IMR-90 (cell line): ENCODE results near the gene SNTG2. TPM values are rescaled to one million over a fixed set of nuclear protein-coding genes. Genes with fewer than 3 reads are reported as not detected.

ENCODE experiments used
- ATAC-seq: fragments of 200-7000 bp; cut with Tn5 transposase; 2 replicates; pipeline ENCODE4 v1.9.1; 2020; ENCODE audit warnings: low read depth, mild to moderate bottlenecking, moderate library complexity
- BruUV-seq: library from RNA; stranded (reverse); fragments of 400-500 nt; replicated peaks from 2 replicates; lab custom pipeline; 2021; lab: Mats Ljungman, UMichigan
- CTCF ChIA-PET: fragments of 300-600 bp; formaldehyde crosslinking; extraction: SDS; loops from one replicate; lab custom pipeline; 2021; ENCODE audit warnings: antibody characterized with exemption; lab: Yijun Ruan, JAX
- POLR2A ChIA-PET: fragments of 300-600 bp; sonication (Branson Sonifier 250); formaldehyde crosslinking; loops from one replicate; lab custom pipeline; 2022; ENCODE audit warnings: antibody characterized with exemption; ENCODE audit not compliant: unreplicated experiment; lab: Charles Lee
- DNase-seq: peaks from one replicate; pipeline ENCODE4 v3.0.0; 2013
- H2AFZ ChIP-seq: replicated peaks from 2 replicates; pipeline ENCODE3; 2013; ENCODE audit warnings: low read length, mild to moderate bottlenecking; ENCODE audit not compliant: poor library complexity
- H2AK5ac ChIP-seq: 2 replicates; pipeline ENCODE4 v1.6.1; 2013; ENCODE audit warnings: low read depth, low read length, inconsistent platforms
- H2AK9ac ChIP-seq: replicated peaks from 2 replicates; pipeline ENCODE3; 2013; ENCODE audit warnings: mild to moderate bottlenecking, low read depth, low read length, moderate library complexity; ENCODE audit not compliant: poor library complexity
- H2BK120ac ChIP-seq: 2 replicates; pipeline ENCODE4 v1.6.1; 2013; ENCODE audit warnings: low read depth, low read length, inconsistent platforms
- H2BK15ac ChIP-seq: 3 replicates; pipeline ENCODE4 v1.6.1; 2013; ENCODE audit warnings: low read depth, low read length, inconsistent platforms
- H2BK20ac ChIP-seq: 2 replicates; pipeline ENCODE4 v1.6.1; 2013; ENCODE audit warnings: low read depth, mild to moderate bottlenecking, inconsistent platforms, low read length, moderate library complexity
- H2BK5ac ChIP-seq: 2 replicates; pipeline ENCODE4 v1.6.1; 2013; ENCODE audit warnings: mild to moderate bottlenecking, low read depth, low read length, inconsistent platforms; ENCODE audit not compliant: poor library complexity, severe bottlenecking
- H3K14ac ChIP-seq: replicated peaks from 2 replicates; pipeline ENCODE4 v1.6.1; 2013; ENCODE audit warnings: low read depth, low read length, inconsistent platforms
- H3K18ac ChIP-seq: 2 replicates; pipeline ENCODE4 v1.6.1; 2013; ENCODE audit warnings: low read depth, low read length, control low read depth
- H3K23ac ChIP-seq: 2 replicates; pipeline ENCODE4 v1.6.1; 2013; ENCODE audit warnings: low read depth, low read length, inconsistent platforms
- H3K27ac ChIP-seq: 2 replicates; pipeline ENCODE4 v1.5.1; 2013; ENCODE audit warnings: mild to moderate bottlenecking, control low read depth, low read length; ENCODE audit not compliant: insufficient read depth
- H3K27me3 ChIP-seq: 2 replicates; pipeline ENCODE4 v1.6.1; 2013; ENCODE audit warnings: low read length; ENCODE audit not compliant: control insufficient read depth, insufficient read depth
- H3K36me3 ChIP-seq: 2 replicates; pipeline ENCODE4 v1.6.1; 2013; ENCODE audit warnings: low read length, mixed read lengths; ENCODE audit not compliant: control insufficient read depth, insufficient read depth
- H3K4ac ChIP-seq: 2 replicates; pipeline ENCODE4 v1.6.1; 2013; ENCODE audit warnings: low read depth, low read length, inconsistent platforms
- H3K4me1 ChIP-seq: 2 replicates; pipeline ENCODE4 v1.6.1; 2013; ENCODE audit warnings: low read length, mixed read lengths; ENCODE audit not compliant: control insufficient read depth, insufficient read depth
- H3K4me2 ChIP-seq: 2 replicates; pipeline ENCODE4 v1.6.1; 2013; ENCODE audit warnings: low read depth, mild to moderate bottlenecking, control low read depth, low read length, moderate library complexity
- H3K4me3 ChIP-seq: 2 replicates; pipeline ENCODE4 v1.5.1; 2013; ENCODE audit warnings: low read depth, mild to moderate bottlenecking, control low read depth, low read length, moderate library complexity; ENCODE audit not compliant: insufficient read depth
- H3K56ac ChIP-seq: 2 replicates; pipeline ENCODE4 v1.6.1; 2013; ENCODE audit warnings: low read length, inconsistent platforms; ENCODE audit not compliant: insufficient read depth; ENCODE audit errors: extremely low read depth
- H3K79me1 ChIP-seq, 2 experiments: 2 replicates each; pipeline ENCODE4 v1.6.1; 2013; ENCODE audit warnings: low read length in 2 of 2, inconsistent platforms in 1 of 2, low read depth in 1 of 2
- H3K9ac ChIP-seq: 2 replicates; pipeline ENCODE4 v1.6.1; 2013; ENCODE audit warnings: low read depth, low read length, control low read depth
- H3K9me1 ChIP-seq: 2 replicates; pipeline ENCODE4 v1.6.1; 2013; ENCODE audit warnings: low read length, inconsistent platforms; ENCODE audit not compliant: insufficient read depth
- H3K9me3 ChIP-seq: 2 replicates; pipeline ENCODE4 v1.6.1; 2013; ENCODE audit warnings: low read length; ENCODE audit not compliant: control insufficient read depth, insufficient read depth
- H4K20me1 ChIP-seq: 2 replicates; pipeline ENCODE4 v1.6.1; 2013; ENCODE audit warnings: low read length, inconsistent platforms; ENCODE audit not compliant: insufficient read depth
- H4K5ac ChIP-seq: 2 replicates; pipeline ENCODE4 v1.6.1; 2013; ENCODE audit warnings: mild to moderate bottlenecking, low read depth, low read length, control low read depth
- H4K8ac ChIP-seq, 2 experiments: 2 replicates each; pipeline ENCODE4 v1.6.1; 2013; ENCODE audit warnings: low read depth in 2 of 2, low read length in 2 of 2, control low read depth in 1 of 2, inconsistent platforms in 1 of 2
- H4K91ac ChIP-seq: 2 replicates; pipeline ENCODE4 v1.6.1; 2013; ENCODE audit warnings: low read depth, low read length, inconsistent platforms; ENCODE audit not compliant: insufficient read depth
- CHD1 ChIP-seq: IDR thresholded peaks from 2 replicates; pipeline ENCODE4 v1.6.1; 2012; ENCODE audit warnings: low read depth, low read length, improper control_type of control experiment
- MAFK ChIP-seq: IDR thresholded peaks from 2 replicates; pipeline ENCODE4 v1.6.1; 2012; ENCODE audit warnings: low read depth, low read length, improper control_type of control experiment
- MAZ ChIP-seq: IDR thresholded peaks from 2 replicates; pipeline ENCODE4 v1.6.1; 2012; ENCODE audit warnings: low read depth, mild to moderate bottlenecking, low read length, improper control_type of control experiment, moderate library complexity, borderline replicate concordance
- NFE2L2 ChIP-seq: fragments of 150-350 bp; IDR thresholded peaks from 2 replicates; pipeline ENCODE4 v1.6.1; 2016; ENCODE audit warnings: low read depth, mild to moderate bottlenecking, low read length
- SMC3 ChIP-seq: fragments of 150-350 bp; IDR thresholded peaks from 2 replicates; pipeline ENCODE4 v1.6.1; 2016; ENCODE audit warnings: low read depth, mild to moderate bottlenecking, antibody characterized with exemption, low read length, moderate library complexity
- WGBS, 2 experiments: methylation state at CpG; one replicate each; pipeline versions ENCODE4 v1.1.5 to v1.1.7; 2013; ENCODE audit warnings: missing lambda C conversion rate in 2 of 2; ENCODE audit not compliant: insufficient read length in 1 of 2; ENCODE audit errors: extremely low coverage in 2 of 2; 5-methylcytosine and 5-hydroxymethylcytosine counted together
- dilution Hi-C: fragments of 300-500 bp; cut with HindIII; formaldehyde crosslinking; loops from one replicate; pipeline ENCODE4 v1.14.3; 2018; ENCODE audit warnings: low sequenced_read_pairs; ENCODE audit not compliant: unreplicated experiment
- in situ Hi-C: fragments of 300-500 bp; cut with MboI; formaldehyde crosslinking; loops from 3 replicates; pipeline ENCODE4 v1.14.3; 2019; ENCODE audit warnings: low sequenced_read_pairs, inconsistent platforms, mixed read lengths
- intact Hi-C: fragments of 100-400 bp; cut with micrococcal nuclease; formaldehyde crosslinking; loops from 2 replicates; pipeline ENCODE4 v1.10.0; 2022
- polyA plus RNA-seq, 3 experiments: library from polyadenylated mRNA; depleted of rRNA; stranded (reverse); fragments of >200 nt; gene quantifications; 2 replicates each; pipeline ENCODE4 v1.2.3, GENCODE V29; 2012; ENCODE audit warnings: low replicate concordance in 1 of 3
- total RNA-seq: library from RNA; depleted of rRNA; stranded (reverse); fragments of >200 nt; gene quantifications from 2 replicates; pipeline ENCODE4 v1.2.3, GENCODE V29; 2012

The SNTG2 gene
- total and polyA plus RNA-seq, 2 of the 4 experiments (the other 2 are of a cell fraction) = under 0.01 to 0.17 TPM

- H2BK20ac ChIP-seq = no peak overlapping the region
- no peak overlapping the region for H3K27ac ChIP-seq
- BruUV-seq = no TSS peak
- H2BK15ac ChIP-seq = no peak overlapping the region
- POLR2A ChIA-PET = no interaction called here
- DNase-seq = no peak
- dilution Hi-C loops = no loop called here
- H4K20me1 ChIP-seq = no peaks in the 10 kb centered on the region
- H3K4me3 ChIP-seq = no peak overlapping the region
- no peak overlapping the region for H2AK9ac ChIP-seq
- ATAC-seq = no peak
- no peaks in the 10 kb centered on the region for H3K27me3 ChIP-seq
- no peak overlapping the region for H3K23ac ChIP-seq
- intact Hi-C loops = no loop called here
- H4K8ac ChIP-seq = no peak overlapping the region
- no peak overlapping the region for H2BK5ac ChIP-seq
- CTCF ChIA-PET = no interaction called here
- no peaks in the 10 kb centered on the region for H3K4me1 ChIP-seq
- H2BK120ac ChIP-seq = no peak overlapping the region
- no CpG with 5 or more reads among the region's 1 CpG for WGBS, 2 experiments
- H3K14ac ChIP-seq = no peak overlapping the region
- H3K4ac ChIP-seq = no peak overlapping the region
- no peak overlapping the region for H3K56ac ChIP-seq
- TF ChIP-seq MAZ (no peak), NFE2L2 (no peak), CHD1 (no peak), MAFK (no peak), SMC3 (no peak)
- no peak overlapping the region for H4K91ac ChIP-seq
- no peak overlapping the region for H3K9ac ChIP-seq
- H3K9me3 ChIP-seq = peaks cover 38% of the 10 kb centered on the region
- H3K18ac ChIP-seq = no peak overlapping the region
- no peaks in the 10 kb centered on the region for H3K79me1 ChIP-seq
- no peaks in the 10 kb centered on the region for H3K9me1 ChIP-seq
- H3K36me3 ChIP-seq = no peaks in the 10 kb centered on the region
- in situ Hi-C loops = no loop called here
- no peak overlapping the region for H4K5ac ChIP-seq
- H3K4me2 ChIP-seq = no peak overlapping the region
- H2AFZ ChIP-seq = no peak overlapping the region
- H2AK5ac ChIP-seq = no peak overlapping the region
These were observed 398.1 kb downstream of the SNTG2 start for GRCh38 chr2:1348789-1349188.
